HG03066 (cell line): ENCODE measurements around the gene CLCN5.

Experiments
- ATAC-seq: cut with Tn5 transposase; IDR thresholded peaks from one replicate; pipeline ENCODE4 v1.9.1; 2021; ENCODE audit warnings: low read depth; ENCODE audit not compliant: unreplicated experiment

The CLCN5 gene

DNA sequence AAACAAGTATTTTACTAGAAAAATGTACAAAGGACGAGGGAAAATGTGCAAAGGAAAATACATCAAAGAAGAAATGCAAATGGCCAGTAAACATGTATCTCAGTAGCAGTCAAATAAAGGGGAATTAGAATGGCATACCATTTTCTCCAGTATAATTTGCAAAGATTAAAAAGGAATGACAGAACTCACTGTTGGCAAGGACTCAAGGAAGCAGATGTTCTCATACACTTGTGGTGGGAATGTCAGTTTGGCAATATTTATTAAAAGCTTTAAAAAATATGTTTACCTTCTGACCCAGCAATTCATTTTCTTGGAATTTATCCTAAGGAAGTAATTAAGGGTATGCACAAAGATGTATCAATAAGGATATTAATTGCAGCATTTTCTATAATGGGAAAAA, 7.6 kb downstream of the CLCN5 start:
- ATAC-seq: no peak

- no peak for ATAC-seq
Observed at GRCh38 chrX:49932791-49933190, 10.4 kb downstream of the CLCN5 start.

DNA sequence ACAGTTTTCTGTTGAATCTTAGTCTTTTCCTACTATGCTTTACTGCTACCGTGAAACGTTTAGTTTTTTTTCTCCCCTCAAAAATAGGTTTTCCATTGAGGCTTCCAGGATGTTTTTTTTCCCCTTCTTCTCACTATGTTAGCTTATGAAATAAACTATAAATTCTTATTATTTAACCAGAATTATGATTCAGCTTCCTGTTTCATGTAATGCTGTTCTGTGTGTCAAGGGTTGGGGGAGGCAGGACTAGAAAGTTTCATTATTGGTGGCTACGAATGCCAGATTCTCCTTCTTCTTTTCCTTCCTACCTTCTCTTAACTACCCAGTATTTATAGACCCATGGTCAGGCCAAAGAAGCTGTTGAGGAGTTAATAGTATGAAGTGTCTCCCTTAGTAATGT, 11.8 kb downstream of the CLCN5 start:
- no peak for ATAC-seq

DNA sequence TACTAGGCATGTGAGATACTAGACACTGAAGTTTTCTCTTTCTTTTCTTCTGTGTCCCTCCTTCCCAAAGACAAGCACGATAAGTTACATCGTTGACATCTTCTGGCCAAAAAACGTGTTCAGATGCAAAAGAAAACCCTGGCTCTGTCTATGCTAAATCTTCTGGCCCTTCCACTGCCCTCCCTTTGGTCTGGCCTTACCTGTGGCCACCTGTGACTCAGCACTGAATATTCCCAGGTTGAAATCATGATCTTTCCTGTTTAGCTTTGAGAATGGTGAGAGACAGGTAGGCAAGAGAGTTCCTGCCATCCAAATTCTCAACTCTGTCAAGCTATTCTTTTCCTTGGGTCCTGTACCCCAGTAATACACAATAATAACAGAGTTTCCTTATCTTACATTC, 12.3 kb downstream of the CLCN5 start:
- ATAC-seq: no peak

- no peak for ATAC-seq
Observed at GRCh38 chrX:49947781-49948180, 25.4 kb downstream of the CLCN5 start.

DNA sequence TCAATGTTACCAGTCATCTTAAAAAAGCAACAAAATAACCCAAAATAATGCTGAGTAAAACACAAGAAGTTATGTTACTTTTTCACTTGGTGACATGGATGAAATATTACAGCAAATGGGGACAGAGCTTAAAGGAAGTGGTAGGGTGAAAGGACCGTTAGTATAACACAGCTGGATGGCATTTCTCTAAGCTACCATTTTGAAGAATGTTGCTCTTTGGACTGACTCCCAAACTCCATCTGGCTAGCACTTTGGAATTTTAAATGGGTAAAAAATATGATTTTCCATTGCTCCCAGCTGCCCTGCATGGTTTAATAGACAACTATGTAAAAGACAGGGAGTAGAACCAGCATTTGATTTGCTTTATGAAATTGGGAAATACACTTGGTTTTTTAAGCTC, 27.6 kb downstream of the CLCN5 start:
- ATAC-seq: no peak

DNA sequence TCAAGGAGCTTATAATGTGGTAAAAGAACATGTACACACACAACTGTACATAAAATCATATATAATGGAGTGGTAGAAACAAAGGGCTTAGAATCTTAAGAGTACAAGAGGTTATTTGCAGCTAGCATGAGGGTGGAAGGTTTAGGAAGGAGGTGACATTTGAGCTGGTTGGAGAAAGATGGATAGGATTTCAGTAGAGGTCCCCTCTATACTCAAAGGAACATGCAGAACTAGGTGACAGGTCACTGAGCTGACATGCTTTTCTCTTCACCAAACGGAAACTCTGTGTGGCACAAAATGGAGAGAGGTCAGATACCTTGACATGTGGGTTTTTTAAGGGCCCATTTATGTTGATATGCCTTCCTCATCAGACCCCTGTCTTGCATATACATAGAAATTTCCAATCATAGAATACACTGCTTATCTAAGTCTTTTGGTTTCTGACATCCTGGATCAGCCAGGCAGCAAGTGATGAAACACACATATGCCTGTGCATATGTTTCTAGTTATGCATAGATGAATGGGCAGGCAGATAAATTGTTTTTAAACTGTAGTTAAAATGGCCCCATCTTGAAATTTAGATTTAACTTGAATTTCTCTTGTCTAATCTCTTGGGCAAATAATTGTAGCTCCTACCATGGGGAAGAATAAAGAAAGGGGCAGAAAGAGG, 29.3 kb downstream of the CLCN5 start:
- ATAC-seq: no peak

DNA sequence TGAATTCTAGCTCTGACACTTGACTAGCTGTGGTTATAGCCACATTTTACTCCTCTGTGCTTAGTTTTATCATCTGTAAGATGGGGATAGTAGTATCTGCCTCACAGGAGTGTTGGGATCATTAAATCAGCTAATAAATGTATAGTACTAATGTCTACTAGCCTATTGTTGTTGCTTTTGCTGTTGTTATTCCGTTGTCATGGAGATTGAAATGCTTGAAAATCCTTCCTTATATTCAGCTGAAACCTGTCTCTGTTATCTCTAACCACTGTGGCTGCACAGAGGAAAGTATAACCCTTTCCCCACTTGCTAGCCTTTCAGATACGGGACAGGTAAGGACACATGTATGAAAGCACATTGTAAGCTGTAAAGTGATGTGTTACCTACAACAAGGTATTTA, 33.9 kb downstream of the CLCN5 start:
- no peak for ATAC-seq

DNA sequence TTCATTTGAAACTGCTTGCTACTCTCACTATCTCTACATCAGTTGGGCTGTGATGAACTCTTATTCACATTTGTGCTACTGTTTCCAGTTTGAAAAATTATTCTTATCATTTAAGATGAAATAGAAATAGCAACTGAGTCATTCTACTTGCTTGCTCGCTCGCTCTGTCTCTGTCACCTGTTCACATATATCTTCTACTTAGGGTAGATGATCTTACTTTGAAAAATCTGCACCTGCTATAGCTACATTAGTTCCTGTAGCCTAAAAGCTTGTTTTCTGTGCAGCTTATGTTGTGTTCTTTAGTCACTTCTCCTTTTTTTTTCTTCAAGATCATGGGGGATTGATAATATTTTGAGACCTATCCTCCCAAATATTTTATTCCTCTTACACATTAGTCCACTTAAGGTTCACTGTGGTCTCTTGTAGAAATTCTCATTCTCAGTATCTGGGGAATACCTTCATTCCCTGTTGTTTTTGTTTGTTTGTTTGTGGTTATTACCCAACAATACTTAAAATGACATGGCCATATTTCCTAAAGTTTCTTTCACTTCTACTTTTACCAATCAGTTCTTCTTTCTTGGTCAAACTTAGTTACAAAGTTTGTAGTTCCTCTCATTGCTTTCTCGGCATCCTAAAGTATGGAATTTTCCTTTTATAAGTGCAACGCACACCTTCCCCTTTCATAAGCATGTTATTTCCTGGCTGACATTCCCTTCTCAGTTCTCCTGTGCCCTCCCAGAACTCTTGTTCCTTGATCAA, 36.5 kb downstream of the CLCN5 start:
- ATAC-seq: no peak

DNA sequence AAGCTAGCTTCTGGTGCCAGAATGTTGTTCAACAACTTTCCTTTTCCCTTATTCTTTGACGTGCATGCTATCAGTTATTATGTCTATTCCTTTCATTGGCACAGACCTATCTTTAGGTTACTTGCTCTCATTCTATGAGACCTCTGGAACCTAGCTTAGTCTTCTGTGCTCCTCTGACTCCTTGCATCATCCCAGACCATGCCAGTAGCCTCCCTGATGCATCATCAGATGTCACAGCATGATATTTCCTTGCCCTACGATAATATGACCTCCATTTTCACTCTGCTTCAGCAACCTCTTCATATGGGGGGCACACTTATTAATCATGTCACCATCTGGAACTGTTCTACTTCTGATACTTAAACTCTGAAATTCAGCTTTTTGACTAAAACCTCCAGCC, 37.2 kb downstream of the CLCN5 start:
- ATAC-seq: no peak

GRCh38 chrX:49960061-49960460, 37.7 kb downstream of the CLCN5 start:
- ATAC-seq: no peak

- no peak for ATAC-seq
Observed at GRCh38 chrX:49970674-49971073, 48.3 kb downstream of the CLCN5 start.

DNA sequence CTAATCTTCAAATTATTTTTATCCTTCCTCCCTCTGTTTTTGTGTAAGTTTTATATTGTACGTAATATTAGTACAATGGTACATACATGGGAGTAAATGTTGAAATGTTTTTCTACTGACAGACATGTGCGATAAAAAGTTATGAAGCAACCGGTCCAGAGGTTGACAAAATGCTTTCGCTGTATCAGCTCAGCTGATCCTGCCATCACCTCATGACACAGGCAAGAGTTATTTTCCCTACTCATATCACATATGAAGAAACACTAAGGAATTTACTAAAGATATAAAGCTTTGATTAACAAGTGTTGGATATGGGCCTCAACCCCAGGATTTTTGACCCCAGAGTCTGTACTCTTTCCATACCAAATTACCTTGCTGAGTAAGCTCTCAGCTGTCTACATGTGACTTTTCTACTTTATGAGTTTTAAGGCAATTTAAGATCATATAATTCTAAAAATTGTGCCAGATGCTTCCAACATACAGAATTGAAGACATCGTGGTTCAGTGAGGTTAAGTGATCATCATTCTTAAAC, 50.0 kb downstream of the CLCN5 start:
- no peak for ATAC-seq

- no peak for ATAC-seq
Observed at GRCh38 chrX:49976682-49977197, 54.3 kb downstream of the CLCN5 start.

DNA sequence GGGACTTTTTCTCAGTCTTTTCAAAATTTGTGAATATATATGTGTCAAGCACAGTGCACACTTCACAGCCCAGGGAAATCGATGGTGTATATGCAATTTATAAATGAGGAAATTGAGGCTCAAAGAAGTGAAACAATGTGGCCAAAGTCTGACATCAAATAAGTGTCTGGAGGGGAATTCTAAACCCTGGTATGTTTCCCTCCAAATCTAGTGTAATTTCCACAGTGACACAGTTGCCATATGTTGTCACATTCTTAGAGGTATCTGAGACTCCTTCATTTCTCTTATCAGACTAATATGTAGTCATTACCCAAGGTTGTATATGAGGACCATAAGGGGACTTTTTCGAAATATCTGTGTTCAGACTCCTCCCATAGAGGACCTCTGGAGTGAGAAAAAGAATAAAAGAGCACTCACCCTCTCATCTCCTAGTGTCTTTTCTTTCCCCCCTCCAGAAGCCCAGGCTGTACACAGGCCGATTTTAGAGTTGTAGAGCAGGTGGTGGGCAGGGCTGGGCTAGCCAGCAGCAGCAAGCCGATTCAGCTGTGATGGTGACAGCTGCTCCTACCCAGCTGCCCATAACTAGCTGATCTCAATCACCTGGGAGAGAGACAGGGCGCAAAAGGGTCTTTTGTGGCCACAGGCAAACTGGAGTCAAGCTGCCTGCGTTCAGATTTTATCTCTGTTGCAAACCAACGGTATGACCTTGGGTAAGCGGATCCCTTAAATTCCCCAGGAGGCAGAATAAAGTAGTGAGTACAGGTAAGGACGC, 55.1 kb downstream of the CLCN5 start:
- ATAC-seq: no peak

- no peak for ATAC-seq
Observed at GRCh38 chrX:49978176-49978575, 55.8 kb downstream of the CLCN5 start.

DNA sequence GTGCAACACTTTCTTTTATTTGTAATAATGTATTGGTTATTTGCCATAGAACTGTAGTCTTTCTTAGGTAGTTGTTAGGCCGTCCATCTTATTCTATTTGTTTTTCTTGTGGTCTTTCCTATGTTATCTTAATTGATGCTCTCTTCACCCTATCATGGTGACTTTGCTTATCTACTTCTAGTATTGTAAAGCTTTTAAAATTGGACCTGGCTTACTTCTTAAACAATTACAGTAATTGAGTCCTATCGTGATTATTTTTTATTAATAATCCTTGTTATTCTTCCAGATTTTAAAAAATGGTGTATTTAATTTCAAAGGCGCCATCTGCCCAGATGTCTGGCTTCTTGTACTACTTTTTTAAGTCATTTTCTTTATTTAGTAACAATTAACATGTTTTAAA, 63.7 kb downstream of the CLCN5 start:
- no peak for ATAC-seq

GRCh38 chrX:49987651-49988050, 65.3 kb downstream of the CLCN5 start:
- ATAC-seq: no peak

DNA sequence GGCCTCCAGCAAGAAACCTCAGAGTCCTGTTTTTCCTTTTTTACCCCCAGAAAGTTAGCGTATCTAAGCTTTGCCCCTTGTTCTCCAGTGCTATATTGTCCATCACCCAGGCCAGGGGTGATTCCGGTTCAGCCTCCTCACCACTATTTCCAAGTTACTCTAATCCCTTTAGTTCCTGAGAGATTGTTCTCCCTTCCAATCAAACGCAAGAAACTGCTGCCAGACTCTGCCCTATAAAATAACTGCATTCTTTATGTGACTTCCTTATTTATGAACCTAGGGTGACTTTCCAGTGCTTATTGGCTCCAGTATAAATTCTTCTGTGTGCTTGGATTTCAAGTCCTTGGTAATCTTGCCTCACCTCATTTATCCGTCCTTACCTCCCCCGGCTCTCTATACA, 65.7 kb downstream of the CLCN5 start:
- ATAC-seq: no peak

- ATAC-seq: no peak
Observed at GRCh38 chrX:49991758-49992157, 69.4 kb downstream of the CLCN5 start.

DNA sequence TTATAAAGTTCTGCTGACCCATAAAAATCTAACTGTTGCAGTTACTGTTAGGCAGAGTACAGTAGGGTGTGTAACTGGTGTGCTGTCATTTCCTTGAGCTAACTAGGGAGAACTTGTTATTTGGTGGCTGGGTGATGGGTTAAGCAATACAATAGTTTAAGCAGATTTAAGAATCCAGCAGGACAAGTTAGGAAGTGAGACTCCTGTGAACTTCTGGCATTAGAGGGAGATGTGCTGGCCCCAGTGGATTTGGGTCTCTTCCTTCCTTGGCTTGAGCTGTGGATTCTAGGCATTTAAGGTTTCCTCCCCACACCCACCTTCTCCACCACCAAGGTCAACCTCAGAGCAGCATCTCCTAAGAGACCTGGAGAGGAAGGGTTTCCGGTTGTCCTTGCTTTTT, 70.5 kb downstream of the CLCN5 start:
- ATAC-seq: no peak
